Measurements from ENCODE around the gene BMP8A.

The BMP8A gene

GRCh38 chr1:39538531-39539251 is 47.3 kb downstream of the BMP8A start:
- WGBS = 89% methylated on average over 9 of the region's 9 CpGs
- no peak overlapping the region for H3K9ac ChIP-seq (ENCODE audit: low read length)
- H3K4me2 ChIP-seq (ENCODE audit: low read length, poor library complexity, severe bottlenecking) = no peak overlapping the region
- H2BK120ac ChIP-seq (ENCODE audit: low read depth, low read length) = no peak overlapping the region
- H3K23ac ChIP-seq (ENCODE audit: low read length in 2 of 2) = no peak overlapping the region
- H2BK12ac ChIP-seq (ENCODE audit: low read length in 2 of 2) = no peak overlapping the region
- H3K9me3 ChIP-seq (ENCODE audit: control insufficient read depth, low read length) = no peaks in the 10 kb centered on the region
- H4K91ac ChIP-seq (ENCODE audit: low read length) = peak overlapping the region; percentile 1
- H2BK5ac ChIP-seq (ENCODE audit: low read depth, low read length, poor library complexity, severe bottlenecking) = no peak overlapping the region
- H2BK15ac ChIP-seq (ENCODE audit: low read depth, poor library complexity, severe bottlenecking) = no peak overlapping the region
- DNase-seq = no peak
- peaks cover 6% of the 10 kb centered on the region for H3K4me1 ChIP-seq (ENCODE audit: control insufficient read depth, insufficient read depth, low read depth, low read length)
- no peak overlapping the region for H2AK5ac ChIP-seq (ENCODE audit: low read length, severe bottlenecking)
- H3K4me3 ChIP-seq (ENCODE audit: insufficient read depth in 1 of 2, low read depth in 1 of 2, low read length in 2 of 2) = no peak overlapping the region
- peaks cover 25 to 57% of the 10 kb centered on the region in 2 experiments for H3K36me3 ChIP-seq (ENCODE audit: control insufficient read depth in 1 of 2, insufficient read depth in 2 of 2, low read depth in 1 of 2, low read length in 2 of 2)
- H3K4ac ChIP-seq (ENCODE audit: low read depth in 1 of 2, low read length in 2 of 2) = no peak overlapping the region
- no peak overlapping the region for H3K27ac ChIP-seq (ENCODE audit: low read length, poor library complexity, severe bottlenecking)
- H3K27me3 ChIP-seq (ENCODE audit: control insufficient read depth in 1 of 2, insufficient read depth in 1 of 2, low read length in 2 of 2) = no peaks in the 10 kb centered on the region
- no peak overlapping the region for H3K14ac ChIP-seq (ENCODE audit: low read length in 2 of 2)
- no peaks in the 10 kb centered on the region for H3K79me1 ChIP-seq (replicated peaks; ENCODE audit: low read length, poor library complexity, severe bottlenecking)
- no peak overlapping the region for H3K18ac ChIP-seq (ENCODE audit: low read depth in 1 of 2, low read length in 2 of 2)
- H4K8ac ChIP-seq (ENCODE audit: low read length) = no peak overlapping the region
- H2AFZ ChIP-seq (ENCODE audit: low read depth, low read length) = peak overlapping the region; percentile 34

DNA sequence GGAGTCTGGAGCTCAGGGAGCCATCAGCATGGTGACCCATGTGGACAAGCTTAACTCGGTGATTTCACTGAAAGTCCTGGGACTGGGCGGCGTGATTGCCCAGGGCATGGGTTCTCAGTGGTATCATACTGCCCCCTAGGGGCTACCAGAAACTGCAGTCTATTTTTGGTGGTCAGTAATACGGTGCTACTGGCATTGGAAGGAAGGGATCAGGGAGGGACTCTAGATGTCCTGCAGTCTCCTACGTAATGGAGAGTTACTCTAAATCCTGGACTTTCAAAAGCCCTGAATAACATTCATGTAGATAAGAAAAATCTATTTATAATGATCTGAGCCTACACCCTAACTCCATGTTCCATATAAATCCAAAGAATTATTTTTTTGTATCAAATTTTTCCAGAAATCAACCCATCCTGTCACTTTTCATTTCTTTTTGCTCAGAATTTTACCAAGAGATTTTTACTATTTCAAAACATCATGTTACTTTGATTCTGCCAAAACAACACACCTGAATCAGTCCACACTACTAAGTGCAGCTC is 47.9 kb downstream of the BMP8A start:
- peak overlapping the region; percentile 34 for H2AFZ ChIP-seq (ENCODE audit: low read depth, low read length)
- WGBS = 13% methylated on average over 3 of the region's 5 CpGs
- H2BK5ac ChIP-seq (ENCODE audit: low read depth, low read length, poor library complexity, severe bottlenecking) = no peak overlapping the region
- no peak overlapping the region for H3K23ac ChIP-seq (ENCODE audit: low read length in 2 of 2)
- no peak overlapping the region for H3K14ac ChIP-seq (ENCODE audit: low read length in 2 of 2)
- peak; percentile 83 for DNase-seq
- no peak overlapping the region for H2BK120ac ChIP-seq (ENCODE audit: low read depth, low read length)
- no peaks in the 10 kb centered on the region for H3K9me3 ChIP-seq (ENCODE audit: control insufficient read depth, low read length)
- H3K18ac ChIP-seq (ENCODE audit: low read depth in 1 of 2, low read length in 2 of 2) = no peak overlapping the region
- H3K27me3 ChIP-seq (ENCODE audit: control insufficient read depth in 1 of 2, insufficient read depth in 1 of 2, low read length in 2 of 2) = no peaks in the 10 kb centered on the region
- no peak overlapping the region for H2BK12ac ChIP-seq (ENCODE audit: low read length in 2 of 2)
- H3K27ac ChIP-seq (ENCODE audit: low read length, poor library complexity, severe bottlenecking) = no peak overlapping the region
- H4K91ac ChIP-seq (ENCODE audit: low read length) = no peak overlapping the region
- H3K4ac ChIP-seq (ENCODE audit: low read depth in 1 of 2, low read length in 2 of 2) = no peak overlapping the region
- no peak overlapping the region for H3K4me2 ChIP-seq (ENCODE audit: low read length, poor library complexity, severe bottlenecking)
- H3K36me3 ChIP-seq (ENCODE audit: control insufficient read depth in 1 of 2, insufficient read depth in 2 of 2, low read depth in 1 of 2, low read length in 2 of 2) = peaks cover 25 to 53% of the 10 kb centered on the region in 2 experiments
- H4K8ac ChIP-seq (ENCODE audit: low read length) = no peak overlapping the region
- H3K4me1 ChIP-seq (ENCODE audit: control insufficient read depth, insufficient read depth, low read depth, low read length) = peaks cover 6% of the 10 kb centered on the region
- no peak overlapping the region for H3K9ac ChIP-seq (ENCODE audit: low read length)
- no peak overlapping the region for H3K4me3 ChIP-seq (ENCODE audit: insufficient read depth in 1 of 2, low read depth in 1 of 2, low read length in 2 of 2)
- no peaks in the 10 kb centered on the region for H3K79me1 ChIP-seq (replicated peaks; ENCODE audit: low read length, poor library complexity, severe bottlenecking)
- H2BK15ac ChIP-seq (ENCODE audit: low read depth, poor library complexity, severe bottlenecking) = no peak overlapping the region
- no peak overlapping the region for H2AK5ac ChIP-seq (ENCODE audit: low read length, severe bottlenecking)

DNA sequence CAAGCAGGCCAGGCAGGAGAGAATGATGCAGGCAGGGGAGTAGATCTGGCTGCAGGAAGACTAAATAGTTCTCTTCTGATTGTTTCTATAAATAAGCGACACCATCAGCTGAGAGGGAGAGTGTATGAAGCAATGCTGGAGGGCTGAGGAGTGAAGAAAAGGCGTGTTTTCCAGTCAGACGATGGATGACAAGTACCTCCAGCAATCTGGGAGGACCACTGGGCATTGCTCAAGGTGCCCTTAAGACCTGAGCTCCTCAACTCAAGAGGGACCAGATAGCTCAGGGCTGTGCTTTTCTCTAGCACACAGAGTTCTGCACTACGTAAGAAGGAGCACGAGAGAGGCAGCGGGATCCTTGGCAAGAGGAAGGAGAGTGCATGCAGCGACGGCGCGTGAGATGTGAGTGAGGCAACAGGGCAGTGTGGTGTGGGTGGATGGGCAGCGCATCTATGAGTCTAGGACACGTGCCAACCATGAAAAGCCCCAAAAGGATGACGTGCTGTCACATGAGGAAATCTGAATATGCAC is 49.1 kb downstream of the BMP8A start:
- Histone ChIP-seq H3K4me2 (ENCODE audit: low read length, poor library complexity, severe bottlenecking) (no peak overlapping the region), H3K9me3 (ENCODE audit: control insufficient read depth, low read length) (no peaks in the 10 kb centered on the region), H2AFZ (ENCODE audit: low read depth, low read length) (no peak overlapping the region), H3K4ac (ENCODE audit: low read depth in 1 of 2, low read length in 2 of 2) (no peak overlapping the region), H3K4me3 (ENCODE audit: insufficient read depth in 1 of 2, low read depth in 1 of 2, low read length in 2 of 2) (no peak overlapping the region), H3K9ac (ENCODE audit: low read length) (peak overlapping the region; percentile 36), H3K14ac (ENCODE audit: low read length in 2 of 2) (no peak overlapping the region), H2BK120ac (ENCODE audit: low read depth, low read length) (no peak overlapping the region), H2AK5ac (ENCODE audit: low read length, severe bottlenecking) (no peak overlapping the region), H3K27ac (ENCODE audit: low read length, poor library complexity, severe bottlenecking) (no peak overlapping the region), H3K27me3 (ENCODE audit: control insufficient read depth in 1 of 2, insufficient read depth in 1 of 2, low read length in 2 of 2) (no peaks in the 10 kb centered on the region), H3K23ac (ENCODE audit: low read length in 2 of 2) (no peak overlapping the region), H4K91ac (ENCODE audit: low read length) (no peak overlapping the region), H2BK5ac (ENCODE audit: low read depth, low read length, poor library complexity, severe bottlenecking) (no peak overlapping the region), H3K36me3 (ENCODE audit: control insufficient read depth in 1 of 2, insufficient read depth in 2 of 2, low read depth in 1 of 2, low read length in 2 of 2) (peaks cover 27 to 63% of the 10 kb centered on the region in 2 experiments), H2BK12ac (ENCODE audit: low read length in 2 of 2) (no peak overlapping the region), H3K79me1 (replicated peaks; ENCODE audit: low read length, poor library complexity, severe bottlenecking) (no peaks in the 10 kb centered on the region), H3K18ac (ENCODE audit: low read depth in 1 of 2, low read length in 2 of 2) (no peak overlapping the region), H4K8ac (ENCODE audit: low read length) (no peak overlapping the region), H3K4me1 (ENCODE audit: control insufficient read depth, insufficient read depth, low read depth, low read length) (no peaks in the 10 kb centered on the region), H2BK15ac (ENCODE audit: low read depth, poor library complexity, severe bottlenecking) (no peak overlapping the region)
- peak; percentile 87 for DNase-seq
- WGBS = 93% methylated on average over 13 of the region's 13 CpGs

DNA sequence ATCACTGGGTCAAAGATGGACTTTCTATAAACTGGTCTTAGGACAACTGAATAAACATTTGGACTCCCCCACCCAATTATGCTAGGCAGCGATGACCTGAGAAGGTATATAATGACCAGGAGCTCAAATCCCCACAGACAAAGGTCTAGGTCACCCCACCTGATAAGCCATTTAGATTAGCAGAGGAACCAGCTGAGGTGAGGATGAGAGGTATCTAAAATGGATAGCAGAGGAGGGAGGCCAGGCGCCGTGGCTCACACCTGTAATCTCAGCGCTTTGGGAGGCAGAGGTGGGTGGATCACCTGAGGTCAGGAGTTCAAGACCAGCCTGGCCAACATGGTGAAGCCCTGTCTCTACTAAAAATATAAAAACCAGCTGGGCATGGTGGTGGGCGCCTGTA is 51.5 kb downstream of the BMP8A start:
- Histone ChIP-seq H3K4me1 (ENCODE audit: control insufficient read depth, insufficient read depth, low read depth, low read length) (no peaks in the 10 kb centered on the region), H3K79me1 (replicated peaks; ENCODE audit: low read length, poor library complexity, severe bottlenecking) (no peaks in the 10 kb centered on the region), H3K27ac (ENCODE audit: low read length, poor library complexity, severe bottlenecking) (no peak overlapping the region), H3K9me3 (ENCODE audit: control insufficient read depth, low read length) (no peaks in the 10 kb centered on the region), H2BK15ac (ENCODE audit: low read depth, poor library complexity, severe bottlenecking) (no peak overlapping the region), H2BK120ac (ENCODE audit: low read depth, low read length) (no peak overlapping the region), H3K36me3 (ENCODE audit: control insufficient read depth in 1 of 2, insufficient read depth in 2 of 2, low read depth in 1 of 2, low read length in 2 of 2) (peaks cover 32 to 75% of the 10 kb centered on the region in 2 experiments), H3K4me3 (ENCODE audit: insufficient read depth in 1 of 2, low read depth in 1 of 2, low read length in 2 of 2) (no peak overlapping the region), H4K91ac (ENCODE audit: low read length) (no peak overlapping the region), H3K4me2 (ENCODE audit: low read length, poor library complexity, severe bottlenecking) (no peak overlapping the region), H3K27me3 (ENCODE audit: control insufficient read depth in 1 of 2, insufficient read depth in 1 of 2, low read length in 2 of 2) (no peaks in the 10 kb centered on the region), H4K8ac (ENCODE audit: low read length) (no peak overlapping the region), H2AFZ (ENCODE audit: low read depth, low read length) (no peak overlapping the region), H3K14ac (ENCODE audit: low read length in 2 of 2) (no peak overlapping the region), H2AK5ac (ENCODE audit: low read length, severe bottlenecking) (no peak overlapping the region), H3K23ac (ENCODE audit: low read length in 2 of 2) (no peak overlapping the region), H2BK5ac (ENCODE audit: low read depth, low read length, poor library complexity, severe bottlenecking) (no peak overlapping the region), H3K9ac (ENCODE audit: low read length) (no peak overlapping the region), H2BK12ac (ENCODE audit: low read length in 2 of 2) (no peak overlapping the region), H3K18ac (ENCODE audit: low read depth in 1 of 2, low read length in 2 of 2) (no peak overlapping the region), H3K4ac (ENCODE audit: low read depth in 1 of 2, low read length in 2 of 2) (no peak overlapping the region)
- WGBS = 94% methylated on average over 3 of the region's 5 CpGs
- DNase-seq = no peak
